ENCODE results near the gene SACS. TPM values are rescaled to one million over a fixed set of nuclear protein-coding genes. Genes with fewer than 3 reads are reported as not detected.

SACS gene
- total and polyA plus RNA-seq, 2 of the 4 experiments (the other 2 are of a cell fraction) = 14.7 to 121 TPM

DNA sequence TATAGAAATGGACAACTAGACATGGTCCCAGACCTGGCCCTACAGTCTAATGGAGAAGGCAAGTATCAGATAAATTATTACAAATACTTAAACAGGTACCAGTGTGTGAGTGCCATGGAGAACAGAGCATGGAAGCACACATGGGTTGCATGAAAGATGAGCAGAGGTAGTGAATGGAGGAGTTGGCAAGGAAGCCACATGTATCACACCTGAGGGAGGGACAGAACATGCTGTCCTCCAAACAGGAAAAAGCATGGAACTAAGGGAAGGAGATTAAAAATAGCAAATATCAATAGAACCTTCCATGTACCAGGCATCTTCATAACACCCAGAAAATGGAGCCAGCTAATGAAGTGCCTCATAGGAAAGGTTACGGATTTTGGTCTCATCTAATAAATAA, 85.9 kb downstream of the SACS start:
- Histone ChIP-seq H2BK5ac (ENCODE audit: low read depth, low read length, poor library complexity, severe bottlenecking) (no peak overlapping the region), H3K14ac (replicated peaks; ENCODE audit: low read depth, low read length) (no peak overlapping the region), H4K5ac (ENCODE audit: low read depth, low read length) (no peak overlapping the region), H3K4me1 (ENCODE audit: control insufficient read depth, insufficient read depth, low read length) (peaks cover 18% of the 10 kb centered on the region), H3K9ac (ENCODE audit: low read depth, low read length) (no peak overlapping the region), H3K9me1 (ENCODE audit: insufficient read depth, low read length) (peaks cover 7% of the 10 kb centered on the region), H3K9me3 (ENCODE audit: control insufficient read depth, insufficient read depth, low read length) (no peaks in the 10 kb centered on the region), H3K79me1 (ENCODE audit: low read depth in 1 of 2, low read length in 2 of 2) (peaks cover 46 to 61% of the 10 kb centered on the region in 2 experiments), H2BK20ac (ENCODE audit: low read depth, low read length) (no peak overlapping the region), H2BK15ac (ENCODE audit: low read depth, low read length) (no peak overlapping the region), H2AK5ac (ENCODE audit: low read depth, low read length) (no peak overlapping the region), H2AFZ (replicated peaks; ENCODE audit: low read length, poor library complexity) (no peak overlapping the region), H3K27ac (ENCODE audit: insufficient read depth, low read length) (no peak overlapping the region), H3K27me3 (ENCODE audit: control insufficient read depth, insufficient read depth, low read length) (no peaks in the 10 kb centered on the region), H3K18ac (ENCODE audit: low read depth, low read length) (no peak overlapping the region), H4K8ac (ENCODE audit: low read depth in 2 of 2, low read length in 2 of 2) (no peak overlapping the region), H3K56ac (ENCODE audit: extremely low read depth, insufficient read depth, low read length) (no peak overlapping the region), H2AK9ac (replicated peaks; ENCODE audit: low read depth, low read length, poor library complexity) (no peak overlapping the region), H4K20me1 (ENCODE audit: insufficient read depth, low read length) (peaks cover 16% of the 10 kb centered on the region), H3K23ac (ENCODE audit: low read depth, low read length) (no peak overlapping the region), H2BK120ac (ENCODE audit: low read depth, low read length) (no peak overlapping the region), H3K36me3 (ENCODE audit: control insufficient read depth, insufficient read depth, low read length) (peaks cover 33% of the 10 kb centered on the region), H3K4ac (ENCODE audit: low read depth, low read length) (no peak overlapping the region), H4K91ac (ENCODE audit: insufficient read depth, low read depth, low read length) (no peak overlapping the region), H3K4me3 (ENCODE audit: insufficient read depth, low read depth, low read length) (no peak overlapping the region), H3K4me2 (ENCODE audit: low read depth, low read length) (no peak overlapping the region)
- DNase-seq (no peak), ATAC-seq (ENCODE audit: low read depth) (no peak)
- WGBS, 2 experiments (ENCODE audit: extremely low coverage in 2 of 2, insufficient read length in 1 of 2) = no CpG with 5 or more reads among the region's 1 CpG
- BruUV-seq (replicated peaks) = no TSS peak
- CTCF ChIA-PET = no interaction called here
- in situ Hi-C loops (cut with MboI; ENCODE audit: low sequenced_read_pairs) = no loop called here
- POLR2A ChIA-PET (ENCODE audit: unreplicated experiment) = no interaction called here
- TF ChIP-seq FOS (IDR thresholded peaks at IDR 0.05; ENCODE audit: low read depth, low read length) = no peak
- intact Hi-C loops (cut with micrococcal nuclease) = no loop called here
- dilution Hi-C loops (cut with HindIII; ENCODE audit: low sequenced_read_pairs, unreplicated experiment) = no loop called here

Measured in IMR-90 (cell line).